NB4 (cell line): ENCODE measurements around the gene MSX1.

Experiments used
- CTCF ChIP-seq: IDR thresholded peaks from one replicate; pipeline ENCODE4 v1.5.1; 2012; ENCODE audit warnings: low read depth, low read length
- MAX ChIP-seq: IDR thresholded peaks from 2 replicates; pipeline ENCODE4 v1.6.1; 2011; ENCODE audit warnings: low read depth, low read length
- MYC ChIP-seq: IDR thresholded peaks from 2 replicates; pipeline ENCODE4 v1.6.1; 2011; ENCODE audit warnings: low read depth, low read length
- POLR2A ChIP-seq: IDR thresholded peaks from 2 replicates; pipeline ENCODE4 v1.6.1; 2011; ENCODE audit warnings: mild to moderate bottlenecking; ENCODE audit not compliant: insufficient read length; ENCODE audit errors: extremely low read depth

GRCh38 chr4:4899202-4899925 lies 39.9 kb downstream of the MSX1 start:
- TF ChIP-seq CTCF (no peak), MAX (no peak), POLR2A (no peak), MYC (no peak)
